Osteoblast (primary cell): ENCODE data around the gene RGS9. TPM values are rescaled to one million over a fixed set of nuclear protein-coding genes. Genes with fewer than 3 reads are reported as not detected.

ENCODE experiments used
- DNase-seq: peaks from one replicate; pipeline ENCODE4 v3.0.0; 2011; ENCODE audit warnings: low spot score, mixed read lengths; ENCODE audit not compliant: insufficient read length; ENCODE audit errors: missing footprints
- H2AFZ ChIP-seq: 2 replicates; pipeline ENCODE4 v1.6.0; 2011; ENCODE audit warnings: mild to moderate bottlenecking, low read length
- H3K27ac ChIP-seq: 2 replicates; pipeline ENCODE4 v1.5.1; 2011; ENCODE audit warnings: mild to moderate bottlenecking, low read depth, low read length, moderate library complexity
- H3K27me3 ChIP-seq: 2 replicates; pipeline ENCODE4 v1.6.0; 2012; ENCODE audit warnings: mild to moderate bottlenecking, control low read depth, inconsistent platforms, low read length, moderate library complexity; ENCODE audit not compliant: insufficient read depth
- H3K36me3 ChIP-seq: 2 replicates; pipeline ENCODE4 v1.5.1; 2011; ENCODE audit warnings: mild to moderate bottlenecking, low read length, control low read depth, moderate library complexity; ENCODE audit not compliant: insufficient read depth
- H3K4me1 ChIP-seq: 2 replicates; pipeline ENCODE4 v1.5.1; 2011; ENCODE audit warnings: mild to moderate bottlenecking, low read length, control low read depth, moderate library complexity; ENCODE audit not compliant: insufficient read depth
- H3K4me2 ChIP-seq: 2 replicates; pipeline ENCODE4 v1.6.0; 2011; ENCODE audit warnings: mild to moderate bottlenecking, low read length; ENCODE audit not compliant: insufficient read depth
- H3K4me3 ChIP-seq: fragments of 200-600 bp; sonication (generic); 3 replicates; pipeline ENCODE4 v1.5.1; 2012; ENCODE audit warnings: mild to moderate bottlenecking, low read length, inconsistent platforms; ENCODE audit not compliant: insufficient read depth
- H3K79me2 ChIP-seq: 2 replicates; pipeline ENCODE4 v1.6.0; 2012; ENCODE audit warnings: mild to moderate bottlenecking, low read length, control low read depth, inconsistent platforms; ENCODE audit not compliant: insufficient read depth
- H3K9me3 ChIP-seq: 2 replicates; pipeline ENCODE4 v1.5.1; 2011; ENCODE audit warnings: low read depth, low read length, control low read depth
- H4K20me1 ChIP-seq: 2 replicates; pipeline ENCODE4 v1.6.0; 2012; ENCODE audit warnings: mild to moderate bottlenecking, low read length, control low read depth; ENCODE audit not compliant: insufficient read depth
- CTCF ChIP-seq: IDR thresholded peaks from 2 replicates; pipeline ENCODE4 v1.5.1; 2011; ENCODE audit warnings: mild to moderate bottlenecking, low read depth, low read length, moderate library complexity; ENCODE audit errors: extremely low read depth
- small RNA-seq: library from RNA; depleted of rRNA; stranded (forward); fragments of <200 nt; gene quantifications from one replicate; pipeline ENCODE3, GENCODE V24; 2012
- total RNA-seq: library from RNA; depleted of rRNA; stranded (reverse); fragments of >200 nt; gene quantifications from 2 replicates; pipeline ENCODE4 v1.2.3, GENCODE V29; 2012

The RGS9 gene
- total RNA-seq, 1 donor = 0.36 TPM

- Histone ChIP-seq H3K4me3 (no peak overlapping the region), H3K4me2 (no peak overlapping the region), H3K4me1 (peaks cover 15% of the 10 kb centered on the region), H3K27me3 (no peaks in the 10 kb centered on the region), H3K9me3 (no peaks in the 10 kb centered on the region), H4K20me1 (no peaks in the 10 kb centered on the region), H3K36me3 (no peaks in the 10 kb centered on the region), H2AFZ (no peak overlapping the region), H3K27ac (no peak overlapping the region), H3K79me2 (no peaks in the 10 kb centered on the region)
- no peak for DNase-seq
- TF ChIP-seq CTCF = no peak
Observed at GRCh38 chr17:65265276-65265675, 128.1 kb downstream of the RGS9 start.

- Histone ChIP-seq H3K27ac (peak overlapping the region; percentile 54), H3K4me2 (no peak overlapping the region), H3K79me2 (no peaks in the 10 kb centered on the region), H3K4me3 (no peak overlapping the region), H3K9me3 (no peaks in the 10 kb centered on the region), H2AFZ (no peak overlapping the region), H3K4me1 (peaks cover 16% of the 10 kb centered on the region), H4K20me1 (no peaks in the 10 kb centered on the region), H3K27me3 (no peaks in the 10 kb centered on the region), H3K36me3 (no peaks in the 10 kb centered on the region)
- peak; percentile 82 for DNase-seq
- TF ChIP-seq CTCF = no peak
Observed at GRCh38 chr17:65268832-65269231, 131.7 kb downstream of the RGS9 start.

DNA sequence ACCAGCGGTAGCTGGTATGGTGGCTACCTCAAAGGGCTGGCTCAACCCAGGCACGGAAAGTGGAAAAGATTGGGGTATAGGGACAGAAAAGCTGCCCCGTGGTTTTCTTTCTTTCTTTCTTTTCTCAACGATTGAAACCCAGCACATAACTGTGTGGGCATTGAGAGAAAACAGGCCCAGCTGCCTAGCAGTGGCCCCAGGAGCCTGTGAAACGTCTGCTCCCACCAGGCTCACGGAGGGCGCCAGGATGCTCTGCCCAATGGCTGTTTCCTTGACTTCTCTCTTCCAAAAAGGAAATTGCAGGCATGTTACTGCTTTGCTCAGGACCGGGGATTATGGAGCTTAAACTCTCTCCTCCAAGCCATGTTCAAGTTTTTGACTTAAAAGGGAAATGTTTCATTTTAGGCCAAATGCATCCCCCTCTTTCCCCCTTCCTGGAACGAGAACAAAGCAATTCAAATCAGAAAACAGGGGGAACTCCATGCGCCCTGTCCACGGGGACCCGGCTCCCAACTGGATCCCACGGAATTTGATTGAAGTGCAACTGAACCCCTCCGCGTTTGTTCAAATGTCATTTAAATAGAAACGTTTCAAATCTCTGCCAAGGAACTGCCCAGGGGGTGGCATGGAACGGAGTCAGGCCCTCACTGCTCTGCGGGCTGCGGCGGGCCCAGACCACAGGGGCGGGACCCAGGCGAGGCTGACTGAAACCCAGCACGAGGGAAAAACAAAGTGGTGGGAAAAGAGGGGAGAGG lies 133.5 kb downstream of the RGS9 start:
- Histone ChIP-seq H3K9me3 (no peaks in the 10 kb centered on the region), H3K27me3 (no peaks in the 10 kb centered on the region), H3K36me3 (no peaks in the 10 kb centered on the region), H2AFZ (peak overlapping the region; percentile 63), H3K4me3 (no peak overlapping the region), H3K4me2 (no peak overlapping the region), H4K20me1 (no peaks in the 10 kb centered on the region), H3K4me1 (peaks cover 16% of the 10 kb centered on the region), H3K79me2 (no peaks in the 10 kb centered on the region), H3K27ac (no peak overlapping the region)
- TF ChIP-seq CTCF = no peak
- no peak for DNase-seq

DNA sequence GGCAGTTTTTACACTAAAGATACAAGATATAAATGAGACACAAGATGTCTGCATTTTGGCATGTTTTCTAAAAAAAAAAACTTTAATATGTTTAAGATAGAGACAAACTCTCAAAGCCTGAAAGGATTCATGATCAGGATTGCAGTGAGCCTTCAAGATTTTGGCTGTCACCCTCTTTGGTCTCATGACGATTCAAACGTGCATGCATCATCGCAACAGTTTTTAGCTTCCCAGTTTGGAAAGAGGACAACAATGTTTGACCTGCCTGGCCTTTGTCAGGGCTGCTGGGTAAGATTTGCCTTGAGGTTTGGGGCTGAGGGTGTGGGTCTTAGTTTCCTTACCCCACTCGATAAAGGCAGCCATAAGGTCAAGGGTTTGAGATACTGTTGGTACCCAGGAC lies 134.1 kb downstream of the RGS9 start:
- peaks cover 16% of the 10 kb centered on the region for H3K4me1 ChIP-seq
- no peaks in the 10 kb centered on the region for H4K20me1 ChIP-seq
- H3K4me3 ChIP-seq = no peak overlapping the region
- H2AFZ ChIP-seq = peak overlapping the region; percentile 63
- DNase-seq = peak; percentile 56
- no peaks in the 10 kb centered on the region for H3K79me2 ChIP-seq
- TF ChIP-seq CTCF = no peak
- no peak overlapping the region for H3K4me2 ChIP-seq
- H3K27me3 ChIP-seq = no peaks in the 10 kb centered on the region
- H3K36me3 ChIP-seq = no peaks in the 10 kb centered on the region
- no peaks in the 10 kb centered on the region for H3K9me3 ChIP-seq
- no peak overlapping the region for H3K27ac ChIP-seq

Small RNA genes within 50 kb of the gene (small RNA-seq; reads per million reads assigned to genes)
- not detected for gene AC060771.1

Other genes starting within 250 kb of the RGS9 start
- 14.1 and 15.2 TPM in 2 replicates for gene LRRC37A3, start 217.9 kb upstream of the RGS9 start, total RNA-seq
- 63.1 and 63.3 TPM in 2 replicates for gene GNA13, start 80.6 kb upstream of the RGS9 start, total RNA-seq